Activated naive CD4-positive, alpha-beta T cell treated with anti-CD3 and anti-CD28 coated beads, Interleukin-2, amount 10 ng/mL, durations not matched to agents 7 days and 5 days (primary cell): Measurements from ENCODE around the gene TRIM9.

Experiments
- CTCF ChIA-PET: fragments of 350-600 bp; sonication (Branson Sonifier 250); formaldehyde crosslinking; loops from one replicate; lab custom pipeline; 2021; ENCODE audit warnings: antibody characterized with exemption; lab: Charles Lee
- DNase-seq: peaks from one replicate; pipeline ENCODE4 v3.0.0-alpha.2; 2020
- H3K27ac Mint-ChIP-seq: one replicate; pipeline ENCODE4 v1.8.0; 2021; ENCODE audit warnings: mild to moderate bottlenecking, moderate library complexity, mixed read lengths
- H3K27me3 Mint-ChIP-seq: one replicate; pipeline ENCODE4 v1.8.0; 2021; ENCODE audit warnings: mild to moderate bottlenecking, mixed read lengths
- H3K36me3 Mint-ChIP-seq: one replicate; pipeline ENCODE4 v1.8.0; 2021; ENCODE audit warnings: mixed read lengths
- H3K4me1 Mint-ChIP-seq: one replicate; pipeline ENCODE4 v1.8.0; 2021; ENCODE audit warnings: mixed read lengths
- H3K4me3 Mint-ChIP-seq: one replicate; pipeline ENCODE4 v1.8.0; 2021; ENCODE audit warnings: mild to moderate bottlenecking, moderate library complexity, mixed read lengths
- H3K9me3 Mint-ChIP-seq: one replicate; pipeline ENCODE4 v1.8.0; 2021; ENCODE audit warnings: mixed read lengths

Gene TRIM9

DNA sequence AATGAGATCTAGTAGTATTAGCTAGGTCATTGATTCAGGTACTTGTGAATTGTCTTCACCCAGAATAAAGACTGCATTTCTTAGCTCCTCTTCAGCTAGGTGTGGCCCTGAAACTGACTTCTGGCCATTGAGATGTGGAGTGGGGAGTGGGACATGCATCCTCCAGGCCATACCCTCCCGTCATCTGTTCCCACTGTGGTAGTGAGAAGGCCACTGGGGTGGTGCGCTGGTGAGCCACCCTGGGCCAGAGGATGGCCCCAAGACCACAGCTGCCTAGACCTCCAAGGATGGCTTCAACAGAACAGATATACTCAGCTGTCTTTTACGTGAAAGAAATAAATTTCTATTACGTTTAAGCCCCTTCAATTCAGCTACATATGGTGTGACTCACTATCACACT, 36.5 kb downstream of the TRIM9 start:
- H3K9me3 Mint-ChIP-seq, result no peaks in the 10 kb centered on the region
- no peak for DNase-seq
- no peak overlapping the region for H3K4me3 Mint-ChIP-seq
- CTCF ChIA-PET, result no interaction called here
- H3K27me3 Mint-ChIP-seq, result no peaks in the 10 kb centered on the region
- no peak overlapping the region for H3K27ac Mint-ChIP-seq
- no peaks in the 10 kb centered on the region for H3K36me3 Mint-ChIP-seq
- no peaks in the 10 kb centered on the region for H3K4me1 Mint-ChIP-seq

DNA sequence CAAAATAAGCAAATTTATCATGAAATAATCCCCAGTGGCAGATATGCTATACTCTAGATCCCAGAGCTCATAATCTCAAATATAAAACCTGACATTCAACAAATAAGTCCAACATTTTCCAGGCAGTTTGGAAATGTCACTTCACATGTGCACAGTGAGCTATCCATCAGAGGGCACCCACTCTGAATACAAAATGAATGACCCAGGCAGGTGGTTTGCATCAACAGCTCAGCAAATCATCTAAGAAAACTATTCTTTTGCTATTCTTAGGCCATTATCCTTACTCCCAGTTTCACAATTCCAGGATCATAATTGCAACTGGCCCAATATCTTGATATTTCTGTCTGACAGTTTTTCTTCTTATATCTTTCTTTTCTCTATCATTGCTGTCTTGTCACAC, 38.5 kb downstream of the TRIM9 start:
- Mint-ChIP-seq H3K27ac (no peak overlapping the region), H3K4me1 (no peaks in the 10 kb centered on the region), H3K4me3 (no peak overlapping the region), H3K27me3 (no peaks in the 10 kb centered on the region), H3K9me3 (no peaks in the 10 kb centered on the region), H3K36me3 (no peaks in the 10 kb centered on the region)
- CTCF ChIA-PET, result no interaction called here
- DNase-seq, result no peak

DNA sequence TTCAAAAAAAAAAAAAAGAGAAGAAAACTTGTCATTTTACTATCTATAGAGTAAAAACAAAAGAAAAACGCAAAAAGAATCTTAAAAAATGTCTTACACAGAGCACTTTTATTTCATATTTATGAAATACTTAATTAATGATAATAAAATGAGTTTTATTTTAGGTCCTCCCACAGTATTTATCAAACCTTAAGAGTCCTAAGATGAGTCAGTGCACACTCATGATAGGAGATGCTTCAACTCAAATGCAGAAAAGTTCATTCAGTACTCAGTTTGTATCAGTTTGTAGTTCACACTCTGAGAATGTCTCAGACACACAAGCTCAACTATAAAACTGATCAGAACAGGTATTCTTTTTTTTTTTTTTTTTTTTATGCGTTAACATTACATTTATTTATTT, 41.7 kb downstream of the TRIM9 start:
- CTCF ChIA-PET, result interaction anchor here (0.7 kb wide), 1 partner anchor 153 kb away, joined by 3 read pairs; no protein-coding TSS in a partner anchor
- Mint-ChIP-seq H3K27ac (no peak overlapping the region), H3K9me3 (no peaks in the 10 kb centered on the region), H3K4me3 (no peak overlapping the region), H3K27me3 (no peaks in the 10 kb centered on the region), H3K36me3 (no peaks in the 10 kb centered on the region), H3K4me1 (no peaks in the 10 kb centered on the region)
- no peak for DNase-seq

DNA sequence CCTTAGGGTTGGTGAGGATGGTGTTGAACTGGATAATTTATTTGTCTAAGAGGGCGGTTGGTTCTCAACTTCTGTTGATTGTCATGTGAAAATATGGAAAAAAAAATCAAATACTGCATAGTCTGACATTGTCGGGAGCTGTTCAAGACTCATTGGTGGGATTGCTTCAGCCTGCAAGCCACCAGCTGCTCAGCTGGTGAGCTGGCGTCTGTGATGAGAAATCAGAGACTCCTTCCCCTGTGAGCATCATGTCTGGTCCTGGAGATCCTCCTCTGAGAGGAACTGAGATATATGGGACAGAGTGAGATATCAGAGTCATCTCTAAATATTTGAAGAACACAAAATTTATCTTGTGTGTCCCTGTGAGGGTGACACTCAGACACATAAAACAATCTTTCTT, 49.9 kb downstream of the TRIM9 start:
- no peaks in the 10 kb centered on the region for H3K4me1 Mint-ChIP-seq
- no peak for DNase-seq
- no peaks in the 10 kb centered on the region for H3K9me3 Mint-ChIP-seq
- peaks cover 7% of the 10 kb centered on the region for H3K27me3 Mint-ChIP-seq
- no peak overlapping the region for H3K27ac Mint-ChIP-seq
- H3K36me3 Mint-ChIP-seq, result no peaks in the 10 kb centered on the region
- H3K4me3 Mint-ChIP-seq, result no peak overlapping the region
- CTCF ChIA-PET, result no interaction called here

DNA sequence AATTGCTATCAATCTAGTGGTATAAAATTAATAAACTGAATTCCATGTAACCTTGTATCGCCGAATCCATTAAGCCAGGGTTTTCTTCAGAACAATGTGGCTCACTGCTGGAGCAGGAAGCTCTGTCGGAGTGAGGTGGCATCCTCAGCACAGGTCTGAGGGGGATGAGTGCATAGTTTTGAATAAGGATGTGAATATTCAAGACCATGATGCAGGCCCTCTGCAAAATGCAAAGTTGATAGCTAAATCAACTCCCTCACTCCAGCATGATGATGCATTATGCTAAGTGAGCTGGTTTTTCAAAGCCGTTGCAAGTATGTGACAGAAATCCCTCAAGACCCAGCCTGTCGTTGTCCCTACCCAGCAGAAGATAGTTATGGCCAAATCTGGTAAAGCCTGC, 53.0 kb downstream of the TRIM9 start:
- CTCF ChIA-PET, result no interaction called here

DNA sequence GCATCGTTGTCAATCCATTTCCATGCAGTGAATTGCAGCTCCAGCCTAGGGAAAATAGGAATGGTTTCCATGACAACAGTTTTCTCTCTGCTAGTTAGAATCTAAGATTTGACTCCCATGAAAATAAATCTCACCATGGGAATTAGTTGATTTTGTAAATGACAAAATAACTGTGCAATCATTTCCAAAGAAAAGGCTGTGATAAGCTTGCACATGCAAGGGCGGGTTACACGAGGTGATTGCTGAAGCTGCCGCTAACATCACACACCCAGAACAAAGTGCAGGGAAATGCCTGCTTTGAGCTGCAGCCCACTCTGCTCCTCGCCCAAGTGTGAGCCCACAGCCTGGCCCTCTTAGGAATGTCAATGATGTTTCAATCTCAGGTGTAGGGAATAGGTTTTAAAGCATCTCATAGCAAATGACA, 53.8 kb downstream of the TRIM9 start:
- no peaks in the 10 kb centered on the region for H3K4me1 Mint-ChIP-seq
- H3K4me3 Mint-ChIP-seq, result no peak overlapping the region
- CTCF ChIA-PET, result no interaction called here
- H3K27ac Mint-ChIP-seq, result no peak overlapping the region
- no peaks in the 10 kb centered on the region for H3K9me3 Mint-ChIP-seq
- H3K36me3 Mint-ChIP-seq, result no peaks in the 10 kb centered on the region
- H3K27me3 Mint-ChIP-seq, result peaks cover 4% of the 10 kb centered on the region
- DNase-seq, result no peak

More for the DNA sequence above, 53.0 kb downstream of the TRIM9 start:
- DNase-seq, result no peak
- Mint-ChIP-seq H3K27ac (no peak overlapping the region), H3K4me3 (no peak overlapping the region), H3K36me3 (no peaks in the 10 kb centered on the region), H3K4me1 (no peaks in the 10 kb centered on the region), H3K27me3 (peaks cover 4% of the 10 kb centered on the region), H3K9me3 (no peaks in the 10 kb centered on the region)

DNA sequence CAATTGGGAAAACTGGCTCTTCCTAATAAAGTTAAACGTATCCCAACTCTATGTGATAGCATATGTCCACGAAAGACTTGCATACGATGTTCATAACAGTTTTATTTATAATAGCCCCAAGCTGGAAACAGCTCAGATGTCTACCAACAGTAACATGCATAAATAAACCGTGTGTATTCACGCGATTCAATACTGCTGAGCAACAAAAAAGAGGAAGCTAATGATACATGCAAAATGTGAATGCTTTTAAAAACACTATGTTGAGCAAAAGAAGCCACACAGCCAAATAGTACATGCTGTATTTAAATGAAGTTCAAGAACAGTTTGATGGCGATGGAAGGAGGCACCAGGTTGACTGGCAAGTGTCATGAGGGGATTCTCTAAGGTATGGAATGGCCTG, 55.7 kb downstream of the TRIM9 start:
- H3K27me3 Mint-ChIP-seq, result peaks cover 4% of the 10 kb centered on the region
- H3K36me3 Mint-ChIP-seq, result no peaks in the 10 kb centered on the region

DNA sequence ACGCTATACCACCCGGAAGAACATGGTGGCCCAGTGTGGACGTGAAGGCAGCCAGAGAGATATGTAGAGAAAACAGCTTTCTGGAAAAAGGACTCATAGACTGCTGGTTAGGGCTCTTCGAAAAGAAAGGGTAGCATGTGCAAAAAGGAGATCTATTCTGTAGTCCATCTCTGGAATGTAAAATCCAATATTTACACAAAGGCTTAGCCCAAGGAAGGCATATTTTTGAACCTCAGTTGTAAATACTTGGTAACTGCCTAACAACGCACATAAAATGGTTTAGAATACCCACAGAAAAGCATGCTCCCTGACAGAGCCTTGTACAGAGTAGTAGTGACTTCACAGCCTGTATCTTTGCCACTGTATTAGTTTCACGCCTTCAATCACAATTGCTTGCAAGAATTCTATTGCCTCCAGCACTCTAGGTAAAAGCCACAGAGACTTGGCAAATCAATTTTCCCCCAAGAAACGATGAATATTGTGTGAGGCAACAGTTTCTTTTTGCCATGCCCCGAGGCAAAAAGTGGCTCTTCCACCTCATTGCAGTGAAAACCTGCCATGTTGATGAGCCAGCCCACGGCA, 59.2 kb downstream of the TRIM9 start:
- CTCF ChIA-PET, result no interaction called here
- H3K4me3 Mint-ChIP-seq, result no peak overlapping the region
- DNase-seq, result no peak
- H3K4me1 Mint-ChIP-seq, result no peaks in the 10 kb centered on the region
- no peaks in the 10 kb centered on the region for H3K36me3 Mint-ChIP-seq
- H3K27me3 Mint-ChIP-seq, result no peaks in the 10 kb centered on the region
- no peaks in the 10 kb centered on the region for H3K9me3 Mint-ChIP-seq
- H3K27ac Mint-ChIP-seq, result no peak overlapping the region

More for the DNA sequence above, 55.7 kb downstream of the TRIM9 start:
- Mint-ChIP-seq H3K4me3 (no peak overlapping the region), H3K27ac (no peak overlapping the region), H3K9me3 (no peaks in the 10 kb centered on the region), H3K4me1 (no peaks in the 10 kb centered on the region)
- no peak for DNase-seq
- CTCF ChIA-PET, result no interaction called here

DNA sequence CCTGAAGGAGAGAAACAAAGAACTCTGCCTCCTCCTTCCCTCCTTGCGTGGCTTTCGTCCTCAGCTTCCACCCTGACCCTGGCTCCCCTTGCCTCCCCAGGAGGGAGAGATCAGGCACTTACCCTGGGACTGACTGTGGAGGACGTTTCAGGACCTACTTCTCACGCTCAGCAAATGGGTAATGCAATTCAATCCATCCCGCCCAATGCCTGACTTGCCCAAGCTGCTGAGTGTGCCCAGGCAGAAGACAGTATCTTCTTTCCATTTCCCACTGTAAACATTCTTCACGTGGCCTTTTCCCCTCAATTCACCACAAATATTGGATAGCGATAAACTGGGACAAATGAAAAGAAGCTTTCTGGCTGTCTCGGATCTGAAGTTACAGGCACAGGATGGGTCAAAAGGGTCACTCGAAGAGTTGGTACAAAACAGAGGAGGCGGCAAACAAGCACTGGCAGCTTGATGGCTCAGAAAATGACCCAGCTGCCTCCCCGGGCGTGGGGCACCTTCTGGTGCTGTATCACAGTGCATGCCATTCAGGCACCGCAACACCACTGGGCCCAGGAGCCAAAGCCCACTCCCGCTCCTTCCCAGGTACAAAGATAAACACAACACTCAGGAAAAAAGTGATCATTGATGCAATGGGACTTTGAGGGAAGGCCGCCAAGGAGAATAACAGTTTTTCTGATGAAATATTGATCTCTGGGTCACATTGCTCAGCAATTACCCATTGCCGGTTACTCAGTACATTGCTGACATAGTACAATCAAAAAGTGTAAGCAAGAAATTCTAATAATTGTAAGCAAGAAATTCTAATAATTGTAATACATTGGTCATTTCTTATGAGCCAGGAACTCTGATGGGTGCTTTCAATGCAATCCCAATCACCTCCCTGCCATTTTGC, 65.8 kb downstream of the TRIM9 start:
- DNase-seq, result no peak
- CTCF ChIA-PET, result no interaction called here
- H3K27me3 Mint-ChIP-seq, result peaks cover 13% of the 10 kb centered on the region
- no peaks in the 10 kb centered on the region for H3K4me1 Mint-ChIP-seq
- no peaks in the 10 kb centered on the region for H3K36me3 Mint-ChIP-seq
- no peak overlapping the region for H3K4me3 Mint-ChIP-seq
- H3K9me3 Mint-ChIP-seq, result no peaks in the 10 kb centered on the region
- no peak overlapping the region for H3K27ac Mint-ChIP-seq

DNA sequence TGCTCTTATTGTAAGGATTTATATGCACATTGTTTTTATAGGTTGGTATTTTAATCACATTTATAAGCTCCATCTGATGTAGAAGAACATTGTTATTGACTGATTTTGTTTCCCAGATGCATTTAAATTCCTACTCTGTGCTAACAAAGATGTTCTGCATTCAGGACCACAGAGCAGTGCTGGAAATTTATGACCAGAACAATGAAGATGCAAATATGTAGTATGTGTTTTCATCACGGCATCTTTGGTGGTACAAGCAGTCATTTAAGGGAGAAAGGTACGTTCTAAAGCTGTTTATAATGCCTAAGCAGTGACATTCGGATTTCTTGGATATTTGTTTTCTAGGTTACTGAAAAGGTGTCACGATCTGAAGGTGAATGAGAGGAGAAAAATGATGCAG, 66.5 kb downstream of the TRIM9 start:
- Mint-ChIP-seq H3K4me3 (no peak overlapping the region), H3K27me3 (peaks cover 13% of the 10 kb centered on the region), H3K27ac (no peak overlapping the region), H3K4me1 (no peaks in the 10 kb centered on the region), H3K36me3 (no peaks in the 10 kb centered on the region), H3K9me3 (no peaks in the 10 kb centered on the region)
- no peak for DNase-seq
- CTCF ChIA-PET, result no interaction called here

DNA sequence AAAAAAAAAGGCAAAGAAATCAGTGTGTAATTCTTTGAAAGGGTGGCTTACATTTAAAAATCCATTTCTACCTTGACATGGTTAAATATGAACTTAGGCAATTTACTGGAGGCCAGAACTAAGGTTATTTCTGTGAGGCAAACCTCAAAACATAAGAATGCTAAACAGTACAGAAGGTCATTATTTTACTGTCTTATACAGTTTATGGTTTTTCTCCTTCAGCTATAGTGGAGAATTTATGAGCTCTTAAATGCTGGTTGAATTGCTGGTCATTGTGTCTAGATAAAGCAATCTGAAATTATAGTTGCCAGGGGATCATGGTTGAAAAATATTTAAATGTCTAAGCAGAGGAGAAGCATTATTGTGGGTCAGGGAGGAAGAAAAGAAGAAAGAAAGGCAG, 70.5 kb downstream of the TRIM9 start:
- H3K4me3 Mint-ChIP-seq, result no peak overlapping the region
- CTCF ChIA-PET, result no interaction called here
- H3K27me3 Mint-ChIP-seq, result peaks cover 13% of the 10 kb centered on the region
- H3K9me3 Mint-ChIP-seq, result no peaks in the 10 kb centered on the region
- H3K4me1 Mint-ChIP-seq, result no peaks in the 10 kb centered on the region
- DNase-seq, result no peak
- H3K27ac Mint-ChIP-seq, result no peak overlapping the region
- H3K36me3 Mint-ChIP-seq, result no peaks in the 10 kb centered on the region

DNA sequence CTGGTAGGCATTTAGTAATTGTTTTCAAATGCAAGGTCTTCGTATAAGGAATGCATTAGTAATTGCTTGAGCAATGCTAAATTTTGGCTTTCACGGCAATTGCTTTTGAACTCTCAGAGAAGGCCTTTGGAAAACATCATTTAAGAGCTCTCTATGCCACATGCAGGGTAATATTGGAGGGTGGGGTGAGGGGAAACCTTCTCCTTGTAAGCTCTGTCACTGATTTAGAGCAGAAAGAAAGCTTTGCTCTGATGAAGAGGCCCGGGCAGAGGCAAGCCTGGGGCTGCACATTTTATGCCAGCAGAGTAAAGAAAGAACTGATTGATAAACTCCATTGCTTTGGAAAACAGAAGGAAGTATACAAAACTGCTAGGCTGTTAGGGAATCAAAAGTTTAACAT, 70.9 kb downstream of the TRIM9 start:
- Mint-ChIP-seq H3K36me3 (no peaks in the 10 kb centered on the region), H3K9me3 (no peaks in the 10 kb centered on the region), H3K27ac (no peak overlapping the region), H3K4me3 (no peak overlapping the region), H3K4me1 (no peaks in the 10 kb centered on the region), H3K27me3 (peaks cover 10% of the 10 kb centered on the region)
- no peak for DNase-seq
- CTCF ChIA-PET, result no interaction called here

DNA sequence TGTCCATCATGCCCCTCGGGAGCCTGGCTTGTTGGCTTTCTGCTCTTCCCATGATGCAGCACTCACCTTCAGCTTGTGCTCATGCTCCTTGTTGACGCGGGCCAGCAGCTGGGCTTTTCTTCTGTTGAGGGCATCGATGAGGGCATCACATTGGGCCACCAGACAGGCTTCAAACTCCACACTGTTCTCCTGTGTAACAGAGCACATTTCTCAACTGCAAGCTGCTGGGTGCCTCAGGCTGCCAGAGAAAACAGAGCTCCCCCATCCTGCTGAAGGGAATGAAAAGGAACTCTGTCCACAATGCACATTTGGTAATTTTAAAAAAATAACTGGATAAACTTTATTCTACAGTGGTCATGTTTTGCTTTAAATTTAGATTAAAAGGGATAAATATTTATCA, 72.1 kb downstream of the TRIM9 start:
- CTCF ChIA-PET, result no interaction called here
- no peak for DNase-seq
- Mint-ChIP-seq H3K4me1 (no peaks in the 10 kb centered on the region), H3K9me3 (no peaks in the 10 kb centered on the region), H3K27me3 (peaks cover 5% of the 10 kb centered on the region), H3K27ac (no peak overlapping the region), H3K36me3 (no peaks in the 10 kb centered on the region), H3K4me3 (no peak overlapping the region)

DNA sequence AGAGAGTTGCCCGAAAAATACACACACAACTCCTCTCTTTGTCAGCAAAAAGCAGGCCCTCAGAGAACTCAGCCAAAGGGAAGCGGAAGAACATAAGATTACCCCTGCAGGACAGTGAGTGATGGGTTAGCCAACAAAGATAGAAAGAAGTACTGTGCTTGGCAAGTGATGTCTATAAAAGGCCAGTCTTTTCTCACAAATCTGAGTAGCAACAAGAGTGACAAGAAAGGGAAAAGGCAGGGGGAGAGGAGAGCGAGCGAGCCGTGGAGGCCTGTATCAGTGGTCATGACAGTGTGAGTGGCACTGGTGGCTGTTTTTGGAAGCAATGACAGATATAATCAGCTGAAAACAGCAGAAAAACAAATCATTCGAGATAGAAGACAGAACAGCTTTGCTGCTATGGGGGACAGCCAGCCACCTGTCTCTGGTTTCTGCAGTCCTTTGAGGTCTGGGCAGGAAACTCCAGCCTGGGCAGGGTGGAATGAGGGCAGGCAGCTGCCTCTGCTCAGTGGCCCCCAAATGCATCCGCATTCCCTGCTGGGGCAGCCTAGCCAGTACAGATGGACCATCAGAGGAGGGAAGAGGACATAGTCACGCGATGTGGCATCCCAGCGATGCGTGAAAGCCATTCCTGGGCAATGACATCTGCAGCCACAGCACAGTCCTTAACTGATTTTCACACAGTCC, 74.7 kb downstream of the TRIM9 start:
- Mint-ChIP-seq H3K4me3 (no peak overlapping the region), H3K4me1 (no peaks in the 10 kb centered on the region), H3K36me3 (no peaks in the 10 kb centered on the region), H3K27ac (no peak overlapping the region), H3K9me3 (no peaks in the 10 kb centered on the region), H3K27me3 (peaks cover 4% of the 10 kb centered on the region)
- CTCF ChIA-PET, result no interaction called here
- no peak for DNase-seq

DNA sequence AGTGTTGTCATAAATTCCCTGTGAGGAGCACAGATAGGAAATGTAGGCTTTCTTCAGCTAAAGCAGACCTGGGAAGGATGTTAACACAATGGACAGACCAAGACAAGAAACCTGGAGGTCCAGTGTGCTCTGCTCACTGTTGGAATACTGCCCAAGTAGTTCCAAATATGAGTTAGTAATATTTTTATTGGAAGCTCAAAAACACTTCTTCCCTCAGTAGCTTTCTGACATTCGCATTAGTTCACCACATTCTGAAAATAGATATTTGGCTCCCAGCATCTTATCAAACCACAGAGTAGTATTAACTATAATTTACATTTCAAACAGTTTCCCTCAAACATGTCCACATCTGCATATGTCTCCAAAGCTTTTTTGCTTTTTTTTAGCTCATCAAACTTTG, 75.8 kb downstream of the TRIM9 start:
- CTCF ChIA-PET, result no interaction called here
- Mint-ChIP-seq H3K27ac (no peak overlapping the region), H3K9me3 (no peaks in the 10 kb centered on the region), H3K36me3 (no peaks in the 10 kb centered on the region), H3K4me3 (no peak overlapping the region), H3K27me3 (peaks cover 5% of the 10 kb centered on the region), H3K4me1 (no peaks in the 10 kb centered on the region)
- DNase-seq, result no peak
